Common myeloid progenitor, CD34-positive (primary cell): ENCODE measurements around the gene RRP9.

Experiments used
- CTCF ChIA-PET: fragments of 350-600 bp; sonication (Branson Sonifier 250); formaldehyde crosslinking; loops from one replicate; lab custom pipeline; 2021; ENCODE audit warnings: antibody characterized with exemption; lab: Charles Lee
- POLR2A ChIA-PET: fragments of 350-600 bp; sonication (Branson Sonifier 250); formaldehyde crosslinking; loops from one replicate; lab custom pipeline; 2021; ENCODE audit warnings: antibody characterized with exemption; lab: Charles Lee
- DNase-seq, 3 donors: peaks; one replicate each; pipeline versions ENCODE4 v3.0.0 to v3.0.0-alpha.2; 2013
- H3K27ac ChIP-seq, 2 experiments: 1 replicate in 1 of 2; 2 replicates in 1 of 2; pipeline ENCODE4 v1.7.0; 2013; ENCODE audit warnings: inconsistent platforms in 2 of 2, low read length in 2 of 2, mild to moderate bottlenecking in 2 of 2, low read depth in 1 of 2, moderate library complexity in 1 of 2; ENCODE audit not compliant: severe bottlenecking in 2 of 2, insufficient read depth in 1 of 2, poor library complexity in 1 of 2
- H3K27me3 ChIP-seq, 5 experiments: replicated peaks in 2 of 5; 1 replicate in 3 of 5; 2 replicates in 2 of 5; pipeline versions ENCODE4 v1.6.1 to v1.7.0; 2013; ENCODE audit warnings: low read length in 4 of 5, mild to moderate bottlenecking in 2 of 5, moderate library complexity in 2 of 5, inconsistent platforms in 1 of 5; ENCODE audit not compliant: insufficient read depth in 5 of 5, control insufficient read depth in 4 of 5
- H3K36me3 ChIP-seq, 4 experiments: 1 replicate in 2 of 4; 2 replicates in 2 of 4; pipeline versions ENCODE4 v1.6.1 to v1.7.0; 2013; ENCODE audit warnings: low read length in 3 of 4, control low read depth in 1 of 4, mild to moderate bottlenecking in 1 of 4; ENCODE audit not compliant: control insufficient read depth in 4 of 4, insufficient read depth in 4 of 4
- H3K4me1 ChIP-seq, 4 experiments: 1 replicate in 3 of 4; 2 replicates in 1 of 4; pipeline versions ENCODE4 v1.6.1 to v1.7.1; 2013; ENCODE audit warnings: low read length in 3 of 4, mild to moderate bottlenecking in 3 of 4, control low read depth in 1 of 4, inconsistent platforms in 1 of 4, moderate library complexity in 1 of 4; ENCODE audit not compliant: control insufficient read depth in 4 of 4, insufficient read depth in 4 of 4; ENCODE audit errors: control extremely low read depth in 1 of 4
- H3K4me3 ChIP-seq, 7 experiments: 1 replicate in 4 of 7; 2 replicates in 3 of 7; pipeline versions ENCODE4 v1.5.1 to v1.7.0; 2013; ENCODE audit warnings: mild to moderate bottlenecking in 7 of 7, low read length in 6 of 7, moderate library complexity in 6 of 7, inconsistent platforms in 2 of 7, low read depth in 2 of 7, control low read depth in 1 of 7; ENCODE audit not compliant: insufficient read depth in 4 of 7, control insufficient read depth in 1 of 7; ENCODE audit errors: extremely low read depth in 1 of 7
- H3K9me3 ChIP-seq, 5 experiments: 1 replicate in 4 of 5; 2 replicates in 1 of 5; pipeline versions ENCODE4 v1.6.1 to v1.7.1; 2013; ENCODE audit warnings: low read length in 4 of 5, mild to moderate bottlenecking in 2 of 5, inconsistent platforms in 1 of 5, low read depth in 1 of 5, moderate library complexity in 1 of 5; ENCODE audit not compliant: control insufficient read depth in 4 of 5, insufficient read depth in 2 of 5; ENCODE audit errors: control extremely low read depth in 1 of 5
- WGBS: methylation state at CpG from one replicate; pipeline ENCODE4 v1.1.5; 2013; ENCODE audit not compliant: insufficient coverage; 5-methylcytosine and 5-hydroxymethylcytosine counted together

RRP9 gene

GRCh38 chr3:51985063-51985462, 43.4 kb upstream of the RRP9 start:
- no peaks in the 10 kb centered on the region for H3K9me3 ChIP-seq
- H3K4me3 ChIP-seq = no peak overlapping the region
- H3K27me3 ChIP-seq = no peaks in the 10 kb centered on the region
- ChIA-PET CTCF (interaction anchor here (1.2 to 5.6 kb wide), 3 partner anchors 8 to 21 kb away, joined by 3 to 52 read pairs (median 4); partner anchors contain the start of genes ABHD14A and RPL29), POLR2A (no interaction called here)
- no peak overlapping the region for H3K27ac ChIP-seq
- peaks cover 4 to 27% (median 23%) of the 10 kb centered on the region in 4 experiments for H3K4me1 ChIP-seq
- WGBS = 89% methylated on average over 4 of the region's 6 CpGs
- H3K36me3 ChIP-seq = peaks cover 0 to 5% (median 4%) of the 10 kb centered on the region in 4 experiments
- DNase-seq = no peak

GRCh38 chr3:51984269-51984647, 42.6 kb upstream of the RRP9 start:
- peaks cover 4 to 27% (median 23%) of the 10 kb centered on the region in 4 experiments for H3K4me1 ChIP-seq
- no peaks in the 10 kb centered on the region for H3K9me3 ChIP-seq
- H3K27me3 ChIP-seq = no peaks in the 10 kb centered on the region
- peak overlapping the region in 1 of 2 experiments; percentile 79 for H3K27ac ChIP-seq
- CTCF ChIA-PET = interaction anchor here (1.2 to 5.6 kb wide), 4 partner anchors 9 to 20 kb away, joined by 3 to 52 read pairs (median 4); partner anchors contain the start of genes ABHD14A and RPL29
- H3K4me3 ChIP-seq = no peak overlapping the region
- H3K36me3 ChIP-seq = peaks cover 0 to 5% (median 4%) of the 10 kb centered on the region in 4 experiments
- POLR2A ChIA-PET = interaction anchor here (1.0 kb wide), 1 partner anchor 11 kb away, joined by 3 read pairs; the partner anchor contains the start of gene RPL29
- DNase-seq = no peak

- Histone ChIP-seq H3K36me3 (peaks cover 0 to 7% (median 4%) of the 10 kb centered on the region in 4 experiments), H3K4me3 (peak overlapping the region; percentile 59 to 82 (median 71)), H3K4me1 (peaks cover 4 to 27% (median 23%) of the 10 kb centered on the region in 4 experiments), H3K27me3 (no peaks in the 10 kb centered on the region), H3K27ac (peak overlapping the region; percentile 54 to 79), H3K9me3 (no peaks in the 10 kb centered on the region)
- no peak for DNase-seq
- ChIA-PET POLR2A (interaction anchor here (0.6 to 1.0 kb wide), 2 partner anchors 12 to 16 kb away, joined by 3 read pairs; partner anchors contain the start of gene RPL29), CTCF (interaction anchor here (1.2 to 5.6 kb wide), 7 partner anchors 9 to 71 kb away, joined by 3 to 52 read pairs (median 4); partner anchors contain the start of genes ABHD14A, ABHD14B, PARP3 and RPL29)
- WGBS = 93% methylated on average over 18 of the region's 22 CpGs
Observed at GRCh38 chr3:51983578-51984268, 42.0 kb upstream of the RRP9 start.

- Histone ChIP-seq H3K27ac (peak within 1 kb of the TSS; percentile 54 to 79), H3K9me3 (no peaks in the 10 kb centered on the region), H3K4me3 (peak within 1 kb of the TSS; percentile 59 to 82 (median 71)), H3K36me3 (peaks cover 0 to 8% (median 4%) of the 10 kb centered on the region in 4 experiments), H3K4me1 (peaks cover 4 to 27% (median 23%) of the 10 kb centered on the region in 4 experiments), H3K27me3 (no peaks in the 10 kb centered on the region)
- POLR2A ChIA-PET = interaction anchor here (0.6 to 1.0 kb wide), 4 partner anchors 9 to 15 kb away, joined by 3 to 5 read pairs (median 4); partner anchors contain the start of genes ABHD14B and RPL29
- WGBS = 0% methylated on average over 47 of the region's 68 CpGs
- DNase-seq = peak; percentile 70 to 86 (median 80)
- CTCF ChIA-PET = interaction anchor here (0.7 to 5.6 kb wide), 12 partner anchors 9 to 160 kb away, joined by 3 to 52 read pairs (median 4); partner anchors contain the start of genes ABHD14B, GPR62, PARP3 and RPL29
Observed at GRCh38 chr3:51982838-51983577, 41.3 kb upstream of the RRP9 start, which contains the start of gene ACY1. TSS of gene ACY1 (plus strand) at chr3:51983535. CDS start at chr3:51984065, 530 bp downstream.

GRCh38 chr3:51982352-51982837, 40.7 kb upstream of the RRP9 start:
- DNase-seq = peak; percentile 45 to 64 (median 48)
- Histone ChIP-seq H3K9me3 (no peaks in the 10 kb centered on the region), H3K27me3 (no peaks in the 10 kb centered on the region), H3K36me3 (peaks cover 0 to 11% (median 4%) of the 10 kb centered on the region in 4 experiments), H3K4me1 (peaks cover 4 to 31% (median 23%) of the 10 kb centered on the region in 4 experiments), H3K27ac (peak overlapping the region in 1 of 2 experiments; percentile 79), H3K4me3 (peak overlapping the region; percentile 59 to 82 (median 71))
- ChIA-PET CTCF (interaction anchor here (0.7 to 5.6 kb wide), 11 partner anchors 9 to 161 kb away, joined by 3 to 52 read pairs (median 4); partner anchors contain the start of genes ABHD14B, GPR62, PARP3 and RPL29), POLR2A (interaction anchor here (0.6 to 0.8 kb wide), 2 partner anchors 8 to 9 kb away, joined by 4 to 5 read pairs; partner anchors contain the start of gene ABHD14B)
- 3% methylated on average over 4 of the region's 4 CpGs for WGBS

- WGBS = 97% methylated on average over 7 of the region's 10 CpGs
- ChIA-PET POLR2A (no interaction called here), CTCF (interaction anchor here (1.1 to 5.6 kb wide), 3 partner anchors 10 to 39 kb away, joined by 3 to 52 read pairs (median 4); partner anchors contain the start of genes RPL29 and RRP9)
- Histone ChIP-seq H3K4me3 (no peak overlapping the region), H3K27ac (peak overlapping the region in 1 of 2 experiments; percentile 37), H3K9me3 (no peaks in the 10 kb centered on the region), H3K36me3 (peaks cover 0 to 11% (median 2%) of the 10 kb centered on the region in 4 experiments), H3K27me3 (no peaks in the 10 kb centered on the region), H3K4me1 (peaks cover 7 to 50% (median 32%) of the 10 kb centered on the region in 4 experiments)
- DNase-seq = no peak
Observed at GRCh38 chr3:51980253-51980652, 38.5 kb upstream of the RRP9 start.
